Measurements from ENCODE around the gene HPSE2. TPM values are rescaled to one million over a fixed set of nuclear protein-coding genes. Genes with fewer than 3 reads are reported as not detected.
A peak's percentile ranks its signal among the peaks of the same experiment; 100 is the strongest.

The HPSE2 gene
- total RNA-seq, 2 donors from 2014 or later, result 2.4 to 4.7 TPM

DNA sequence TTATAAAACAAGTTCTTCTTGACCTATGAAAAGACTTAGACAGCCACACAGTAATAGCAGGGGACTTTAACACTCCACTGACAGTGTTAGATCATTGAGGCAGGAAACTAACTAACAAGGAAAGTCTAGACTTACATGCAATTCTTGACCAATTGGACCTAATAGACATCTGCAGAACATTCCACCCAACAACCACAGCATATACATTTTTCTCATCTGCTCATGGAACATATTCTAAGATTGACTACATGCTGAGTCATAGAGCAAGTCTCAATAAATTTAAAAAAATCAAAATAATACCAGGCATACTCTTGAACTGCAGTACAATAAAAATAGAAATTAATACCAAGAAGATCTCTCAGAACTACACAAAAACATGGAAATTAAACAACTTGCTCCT, 569.4 kb downstream of the HPSE2 start:
- intact Hi-C loops (cut with DNase I), result no loop called here
- H3K27me3 ChIP-seq (replicated peaks; ENCODE audit: insufficient read depth), result no peaks in the 10 kb centered on the region
- DNase-seq (ENCODE audit: low spot score), result no peak

DNA sequence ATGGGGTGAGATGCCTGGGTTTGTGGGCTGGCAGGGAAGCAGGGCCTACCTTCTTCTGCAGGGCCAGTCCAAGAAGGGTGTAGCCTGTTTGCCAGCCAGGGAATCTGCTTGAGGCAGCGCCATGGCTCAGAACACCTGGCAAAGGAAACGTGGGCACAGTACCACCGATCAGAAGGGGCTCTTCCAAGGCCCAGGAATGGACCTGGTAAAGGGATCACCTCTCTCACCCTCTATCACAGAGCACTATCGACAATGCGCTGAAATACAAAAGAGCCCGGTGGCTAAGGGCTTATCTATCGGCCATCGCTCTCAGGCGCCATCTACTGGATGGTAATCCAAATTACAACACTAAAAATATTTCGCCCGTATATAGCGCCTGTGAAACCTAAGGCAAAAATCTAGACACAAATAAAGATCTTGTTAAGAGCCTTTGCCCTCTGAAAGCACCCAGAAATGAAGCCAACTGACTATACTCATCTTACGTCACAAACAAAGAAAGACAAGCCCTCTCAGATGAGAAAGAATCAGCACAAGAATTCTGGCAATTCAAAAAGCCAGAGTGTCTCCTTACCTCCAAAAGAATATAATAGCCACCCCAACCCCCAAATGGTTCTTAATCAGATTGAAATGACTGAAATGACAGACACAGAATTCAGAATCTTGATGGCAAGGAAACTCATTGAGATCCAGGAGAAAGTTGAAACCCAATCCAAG, 571.2 kb downstream of the HPSE2 start:
- Histone ChIP-seq H3K36me3 (no peaks in the 10 kb centered on the region), H3K4me3 (no peak overlapping the region), H3K27me3 (replicated peaks; ENCODE audit: insufficient read depth) (no peaks in the 10 kb centered on the region), H3K9me3 (no peaks in the 10 kb centered on the region), H3K27ac (no peak overlapping the region), H3K4me1 (replicated peaks) (no peaks in the 10 kb centered on the region)
- intact Hi-C loops (cut with DNase I), result no loop called here
- WGBS, result 62% methylated on average over 13 of the region's 13 CpGs
- no peak for DNase-seq (ENCODE audit: low spot score)
- no peak for TF ChIP-seq POLR2AphosphoS5 (IDR thresholded peaks at IDR 0.05)
- TF ChIP-seq, protein P1, sequence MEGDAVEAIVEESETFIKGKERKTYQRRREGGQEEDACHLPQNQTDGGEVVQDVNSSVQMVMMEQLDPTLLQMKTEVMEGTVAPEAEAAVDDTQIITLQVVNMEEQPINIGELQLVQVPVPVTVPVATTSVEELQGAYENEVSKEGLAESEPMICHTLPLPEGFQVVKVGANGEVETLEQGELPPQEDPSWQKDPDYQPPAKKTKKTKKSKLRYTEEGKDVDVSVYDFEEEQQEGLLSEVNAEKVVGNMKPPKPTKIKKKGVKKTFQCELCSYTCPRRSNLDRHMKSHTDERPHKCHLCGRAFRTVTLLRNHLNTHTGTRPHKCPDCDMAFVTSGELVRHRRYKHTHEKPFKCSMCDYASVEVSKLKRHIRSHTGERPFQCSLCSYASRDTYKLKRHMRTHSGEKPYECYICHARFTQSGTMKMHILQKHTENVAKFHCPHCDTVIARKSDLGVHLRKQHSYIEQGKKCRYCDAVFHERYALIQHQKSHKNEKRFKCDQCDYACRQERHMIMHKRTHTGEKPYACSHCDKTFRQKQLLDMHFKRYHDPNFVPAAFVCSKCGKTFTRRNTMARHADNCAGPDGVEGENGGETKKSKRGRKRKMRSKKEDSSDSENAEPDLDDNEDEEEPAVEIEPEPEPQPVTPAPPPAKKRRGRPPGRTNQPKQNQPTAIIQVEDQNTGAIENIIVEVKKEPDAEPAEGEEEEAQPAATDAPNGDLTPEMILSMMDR (IDR thresholded peaks at IDR 0.05), result peak in 2 of 4 experiments; percentile 40 to 61

More for the DNA sequence above, 569.4 kb downstream of the HPSE2 start:
- Histone ChIP-seq H3K9me3 (no peaks in the 10 kb centered on the region), H3K4me1 (replicated peaks) (no peaks in the 10 kb centered on the region), H3K27ac (no peak overlapping the region), H3K4me3 (no peak overlapping the region), H3K36me3 (no peaks in the 10 kb centered on the region)
- TF ChIP-seq POLR2AphosphoS5 (IDR thresholded peaks at IDR 0.05) (no peak), POLR2A (IDR thresholded peaks at IDR 0.05) (no peak)
- TF ChIP-seq, protein P1 (IDR thresholded peaks at IDR 0.05), result no peak

DNA sequence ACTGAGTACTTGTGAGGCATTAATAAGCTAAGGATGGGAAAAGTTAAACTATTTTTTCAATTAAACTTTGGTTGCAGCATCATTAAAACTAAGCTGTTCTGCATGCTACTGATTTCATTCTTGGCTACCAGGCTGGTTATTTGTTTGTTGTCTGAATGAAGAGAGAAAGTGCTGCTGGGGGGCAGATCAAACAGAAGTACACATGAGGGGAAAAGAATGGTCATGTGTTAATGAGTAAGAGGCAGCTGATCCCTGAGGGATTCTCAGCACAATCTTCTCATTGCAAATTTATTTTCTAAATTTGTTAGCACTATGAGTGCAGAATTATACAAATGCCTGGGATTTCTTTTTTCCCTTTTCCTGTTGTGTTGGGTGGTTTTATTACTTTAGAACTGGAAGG, 575.7 kb downstream of the HPSE2 start:
- Histone ChIP-seq H3K36me3 (no peaks in the 10 kb centered on the region), H3K27ac (no peak overlapping the region), H3K9me3 (no peaks in the 10 kb centered on the region), H3K4me1 (replicated peaks) (no peaks in the 10 kb centered on the region), H3K27me3 (replicated peaks; ENCODE audit: insufficient read depth) (no peaks in the 10 kb centered on the region), H3K4me3 (no peak overlapping the region)
- TF ChIP-seq POLR2A (IDR thresholded peaks at IDR 0.05), result no peak
- TF ChIP-seq, protein P1 (IDR thresholded peaks at IDR 0.05), result no peak
- TF ChIP-seq POLR2AphosphoS5 (IDR thresholded peaks at IDR 0.05), result no peak
- no peak for DNase-seq (ENCODE audit: low spot score)
- intact Hi-C loops (cut with DNase I), result no loop called here

DNA sequence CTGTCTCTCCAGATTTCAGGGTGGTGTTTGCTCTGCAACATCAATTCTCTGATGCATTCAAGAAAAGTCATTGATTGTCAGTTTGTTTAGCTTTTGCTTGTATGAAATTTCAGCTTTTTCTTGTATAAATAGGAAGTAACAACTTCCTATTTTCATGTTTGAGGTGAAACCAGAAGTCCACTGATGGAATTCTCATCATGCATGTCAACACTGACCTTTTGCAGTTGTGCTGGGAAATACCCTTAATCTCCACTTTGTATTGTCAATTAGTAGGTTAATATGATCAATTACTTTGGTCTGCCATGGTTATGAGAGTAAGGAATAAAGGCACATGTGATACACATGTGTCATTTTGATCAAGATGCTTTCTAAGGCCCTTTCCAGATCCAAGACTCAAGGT, 580.2 kb downstream of the HPSE2 start:
- Histone ChIP-seq H3K36me3 (no peaks in the 10 kb centered on the region), H3K9me3 (no peaks in the 10 kb centered on the region), H3K4me3 (no peak overlapping the region), H3K27me3 (replicated peaks; ENCODE audit: insufficient read depth) (no peaks in the 10 kb centered on the region), H3K27ac (no peak overlapping the region), H3K4me1 (replicated peaks) (no peaks in the 10 kb centered on the region)
- DNase-seq (ENCODE audit: low spot score), result no peak
- intact Hi-C loops (cut with DNase I), result no loop called here
- TF ChIP-seq, protein P1 (IDR thresholded peaks at IDR 0.05), result no peak
- TF ChIP-seq POLR2A (IDR thresholded peaks at IDR 0.05) (no peak), POLR2AphosphoS5 (IDR thresholded peaks at IDR 0.05) (no peak)

DNA sequence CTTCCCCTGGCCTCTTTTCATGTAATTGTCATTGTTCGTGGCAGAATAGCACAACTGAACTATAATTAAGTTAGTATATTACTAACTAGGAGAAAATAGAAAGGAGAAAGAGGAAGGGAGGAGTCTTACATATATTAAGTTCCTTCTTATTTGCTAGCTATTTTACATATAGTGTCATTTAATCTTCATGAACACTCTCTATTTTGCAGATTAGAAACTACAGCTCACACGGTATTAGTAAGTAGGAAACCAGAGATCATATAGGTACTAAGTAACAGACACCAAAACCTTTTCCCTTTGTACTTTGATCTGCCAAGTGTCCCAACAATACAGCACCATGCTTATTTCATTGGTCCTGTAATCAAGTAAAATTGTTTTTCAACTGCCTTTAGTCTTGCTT, 586.5 kb downstream of the HPSE2 start:
- Histone ChIP-seq H3K4me3 (no peak overlapping the region), H3K27me3 (replicated peaks; ENCODE audit: insufficient read depth) (no peaks in the 10 kb centered on the region), H3K36me3 (no peaks in the 10 kb centered on the region), H3K4me1 (replicated peaks) (no peaks in the 10 kb centered on the region), H3K27ac (no peak overlapping the region), H3K9me3 (no peaks in the 10 kb centered on the region)
- WGBS, result 68% methylated on average over 2 of the region's 2 CpGs
- TF ChIP-seq POLR2AphosphoS5 (IDR thresholded peaks at IDR 0.05) (no peak), POLR2A (IDR thresholded peaks at IDR 0.05) (no peak)
- TF ChIP-seq, protein P1 (IDR thresholded peaks at IDR 0.05), result no peak
- no peak for DNase-seq (ENCODE audit: low spot score)
- intact Hi-C loops (cut with DNase I), result no loop called here
